AG09319 (cell line): Measurements from ENCODE around the gene HNRNPL.
"Not testable (repeated sequence)": the region's sequence is repeated elsewhere in the genome, so short reads cannot be mapped to it uniquely, and the experiment has no call there.

Source experiments
- DNase-seq: peaks from one replicate; pipeline ENCODE4 v3.0.0-alpha.2; 2010; ENCODE audit warnings: low read depth; ENCODE audit errors: extremely low read depth
- CTCF ChIP-seq: IDR thresholded peaks from 2 replicates; pipeline ENCODE4 v1.5.1; 2011; ENCODE audit warnings: low read depth, mild to moderate bottlenecking, inconsistent platforms, low read length, moderate library complexity

HNRNPL gene

GRCh38 chr19:38795549-38795948, 54.2 kb downstream of the HNRNPL start:
- TF ChIP-seq CTCF, result no peak
- no peak for DNase-seq

GRCh38 chr19:38793671-38794070, 56.1 kb downstream of the HNRNPL start:
- no peak for DNase-seq
- no peak for TF ChIP-seq CTCF

GRCh38 chr19:38793177-38793576, 56.6 kb downstream of the HNRNPL start:
- TF ChIP-seq CTCF, result no peak
- no peak for DNase-seq

- no peak for DNase-seq
Measured at GRCh38 chr19:38792250-38793111, 57.3 kb downstream of the HNRNPL start.

GRCh38 chr19:38791451-38792064, 58.2 kb downstream of the HNRNPL start:
- not testable (repeated sequence) for DNase-seq

More at GRCh38 chr19:38792250-38793111, 57.3 kb downstream of the HNRNPL start:
- peak; percentile 19 for TF ChIP-seq CTCF

GRCh38 chr19:38790507-38791403, 59.0 kb downstream of the HNRNPL start:
- not testable (repeated sequence) for DNase-seq

- no peak for DNase-seq
- TF ChIP-seq CTCF, result no peak
Measured at GRCh38 chr19:38788478-38789243, 61.1 kb downstream of the HNRNPL start, which contains the start of gene LGALS7B. Gene LGALS7B, plus strand, starts transcription at chr19:38789200. Its CDS starts 27 bp downstream, at chr19:38789227.
